Loucy (cell line): ENCODE data around the gene SEC63.

Source experiments
- H2AFZ ChIP-seq: fragments of 200-600 bp; sonication (generic); 2 replicates; pipeline ENCODE4 v1.6.0; 2016; ENCODE audit warnings: antibody characterized with exemption, mild to moderate bottlenecking, low read length, moderate library complexity
- H3F3A ChIP-seq: fragments of 200-600 bp; 2 replicates; pipeline ENCODE4 v1.6.0; 2016; ENCODE audit warnings: antibody characterized with exemption, low read depth, mild to moderate bottlenecking
- H3K27me3 ChIP-seq: fragments of 200-600 bp; sonication (generic); 2 replicates; pipeline ENCODE4 v1.6.1; 2014; ENCODE audit warnings: low read length, mild to moderate bottlenecking; ENCODE audit not compliant: insufficient read depth, poor library complexity, severe bottlenecking
- H3K36me3 ChIP-seq: fragments of 200-600 bp; sonication (generic); 2 replicates; pipeline ENCODE4 v1.6.1; 2016; ENCODE audit warnings: low read length; ENCODE audit not compliant: insufficient read depth
- H3K4me1 ChIP-seq: fragments of 200-600 bp; sonication (generic); 2 replicates; pipeline ENCODE4 v1.5.1; 2014; ENCODE audit warnings: low read length, mild to moderate bottlenecking; ENCODE audit not compliant: insufficient read depth, poor library complexity, severe bottlenecking
- H3K4me2 ChIP-seq: fragments of 200-600 bp; sonication (generic); 2 replicates; pipeline ENCODE4 v1.6.0; 2014; ENCODE audit warnings: antibody characterized with exemption, low read length, low read depth, mild to moderate bottlenecking; ENCODE audit not compliant: poor library complexity, severe bottlenecking
- H3K4me3 ChIP-seq: fragments of 200-600 bp; sonication (generic); 2 replicates; pipeline ENCODE4 v1.5.1; 2014; ENCODE audit warnings: low read length, mild to moderate bottlenecking, mixed read lengths; ENCODE audit not compliant: poor library complexity, severe bottlenecking
- H3K79me2 ChIP-seq: fragments of 200-600 bp; sonication (generic); 2 replicates; pipeline ENCODE4 v1.6.1; 2014; ENCODE audit warnings: low read length; ENCODE audit not compliant: insufficient read depth
- H3K9ac ChIP-seq: fragments of 200-600 bp; sonication (generic); 2 replicates; pipeline ENCODE4 v1.6.0; 2014; ENCODE audit warnings: mild to moderate bottlenecking, low read depth, low read length, moderate library complexity; ENCODE audit not compliant: poor library complexity, severe bottlenecking
- H3K9me2 ChIP-seq: fragments of 200-600 bp; sonication (generic); replicated peaks from 2 replicates; pipeline ENCODE4 v1.6.1; 2016; ENCODE audit warnings: low read depth, low read length, mixed read lengths
- H3K9me3 ChIP-seq: fragments of 200-600 bp; sonication (generic); 2 replicates; pipeline ENCODE4 v1.6.1; 2014; ENCODE audit warnings: mild to moderate bottlenecking, antibody characterized with exemption, low read length, low read depth; ENCODE audit not compliant: insufficient read depth
- H4K20me1 ChIP-seq: fragments of 200-600 bp; sonication (generic); 2 replicates; pipeline ENCODE4 v1.6.0; 2014; ENCODE audit warnings: antibody characterized with exemption, low read length, mild to moderate bottlenecking; ENCODE audit not compliant: insufficient read depth, poor library complexity, severe bottlenecking
- EZH2phosphoT487 ChIP-seq: fragments of 200-600 bp; IDR thresholded peaks from 2 replicates; pipeline ENCODE4 v1.6.1; 2018; ENCODE audit warnings: antibody characterized with exemption, mild to moderate bottlenecking, moderate library complexity, borderline replicate concordance
- TF ChIP-seq, protein P1 (sequence below): fragments of 200-600 bp; sonication (generic); conservative IDR thresholded peaks from 2 replicates; pipeline ENCODE4 v1.5.1; 2014; ENCODE audit warnings: mild to moderate bottlenecking, antibody characterized with exemption, low read length

Gene SEC63

DNA sequence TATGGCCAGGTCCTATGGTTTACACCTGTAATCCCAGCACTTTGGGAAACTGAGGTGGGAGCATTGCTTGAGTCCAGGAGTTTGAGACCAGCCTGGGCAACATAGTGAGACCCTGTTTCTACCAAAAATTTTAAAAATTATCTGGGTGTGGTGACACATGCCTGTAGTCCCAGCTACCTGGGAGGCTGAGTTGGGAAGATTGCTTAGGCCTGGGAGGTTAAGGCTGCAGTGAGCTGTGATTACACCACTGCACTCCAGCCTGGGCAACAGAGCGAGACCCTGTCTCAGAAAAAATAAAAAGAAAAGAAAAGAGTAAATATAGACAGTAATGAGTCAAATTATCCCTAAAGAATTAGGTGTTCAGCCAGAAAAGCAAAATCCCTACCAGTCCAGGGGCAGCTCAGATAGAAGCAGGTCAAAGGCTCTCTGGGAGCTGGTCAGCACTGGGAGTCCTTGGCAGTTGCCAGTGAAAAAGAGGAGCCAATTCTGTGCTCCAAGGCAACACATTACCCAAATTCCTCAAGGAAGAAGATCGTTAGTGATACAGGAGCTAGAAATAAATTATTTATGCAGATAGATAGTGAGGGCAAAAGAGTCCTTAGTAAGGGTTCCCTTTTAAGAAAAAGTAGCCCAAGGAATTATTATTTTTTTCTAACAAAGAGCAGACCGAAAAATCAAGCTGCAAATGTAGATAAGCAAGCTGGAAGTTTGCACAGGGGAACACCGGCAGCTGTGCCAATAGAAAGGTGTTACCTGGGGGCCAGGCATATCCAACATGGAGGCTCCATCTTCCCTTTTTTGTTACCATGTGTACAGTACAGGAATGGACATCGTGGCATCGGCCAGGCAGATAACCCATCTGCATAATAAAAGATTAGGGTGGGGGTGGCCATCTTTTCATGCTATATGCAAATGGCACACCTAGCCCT is 31.4 kb upstream of the SEC63 start:
- Histone ChIP-seq H3K27me3 (no peaks in the 10 kb centered on the region), H3K4me1 (peaks cover 15% of the 10 kb centered on the region), H2AFZ (no peak overlapping the region), H3K9me2 (no peaks in the 10 kb centered on the region), H3K9ac (no peak overlapping the region), H4K20me1 (no peaks in the 10 kb centered on the region), H3K4me3 (no peak overlapping the region), H3K79me2 (no peaks in the 10 kb centered on the region), H3K4me2 (no peak overlapping the region), H3K36me3 (no peaks in the 10 kb centered on the region), H3F3A (no peaks in the 10 kb centered on the region), H3K9me3 (no peaks in the 10 kb centered on the region)
- TF ChIP-seq, protein P1, sequence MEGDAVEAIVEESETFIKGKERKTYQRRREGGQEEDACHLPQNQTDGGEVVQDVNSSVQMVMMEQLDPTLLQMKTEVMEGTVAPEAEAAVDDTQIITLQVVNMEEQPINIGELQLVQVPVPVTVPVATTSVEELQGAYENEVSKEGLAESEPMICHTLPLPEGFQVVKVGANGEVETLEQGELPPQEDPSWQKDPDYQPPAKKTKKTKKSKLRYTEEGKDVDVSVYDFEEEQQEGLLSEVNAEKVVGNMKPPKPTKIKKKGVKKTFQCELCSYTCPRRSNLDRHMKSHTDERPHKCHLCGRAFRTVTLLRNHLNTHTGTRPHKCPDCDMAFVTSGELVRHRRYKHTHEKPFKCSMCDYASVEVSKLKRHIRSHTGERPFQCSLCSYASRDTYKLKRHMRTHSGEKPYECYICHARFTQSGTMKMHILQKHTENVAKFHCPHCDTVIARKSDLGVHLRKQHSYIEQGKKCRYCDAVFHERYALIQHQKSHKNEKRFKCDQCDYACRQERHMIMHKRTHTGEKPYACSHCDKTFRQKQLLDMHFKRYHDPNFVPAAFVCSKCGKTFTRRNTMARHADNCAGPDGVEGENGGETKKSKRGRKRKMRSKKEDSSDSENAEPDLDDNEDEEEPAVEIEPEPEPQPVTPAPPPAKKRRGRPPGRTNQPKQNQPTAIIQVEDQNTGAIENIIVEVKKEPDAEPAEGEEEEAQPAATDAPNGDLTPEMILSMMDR = no peak
- no peak for TF ChIP-seq EZH2phosphoT487

DNA sequence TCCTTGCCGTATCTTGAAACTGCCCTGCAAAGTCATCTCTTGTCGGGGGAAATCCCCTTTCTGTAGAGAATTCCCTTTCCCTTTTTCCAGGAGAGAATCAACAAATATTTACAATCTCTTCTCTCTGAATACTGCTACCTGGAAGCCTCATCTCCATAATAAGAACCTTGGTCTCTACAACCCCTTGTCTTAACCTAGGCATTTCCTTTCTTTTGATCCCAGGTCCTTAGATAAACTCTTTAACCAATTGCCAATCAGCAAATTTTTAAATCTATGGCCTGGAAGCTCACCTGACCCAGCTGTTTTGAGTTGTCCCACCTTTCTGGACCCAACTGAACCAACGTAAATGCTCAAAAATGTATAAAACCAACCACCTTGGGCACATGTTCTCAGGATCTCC is 30.6 kb upstream of the SEC63 start:
- no peak for TF ChIP-seq EZH2phosphoT487
- TF ChIP-seq, protein P1 = no peak
- H3K4me2 ChIP-seq = no peak overlapping the region

DNA sequence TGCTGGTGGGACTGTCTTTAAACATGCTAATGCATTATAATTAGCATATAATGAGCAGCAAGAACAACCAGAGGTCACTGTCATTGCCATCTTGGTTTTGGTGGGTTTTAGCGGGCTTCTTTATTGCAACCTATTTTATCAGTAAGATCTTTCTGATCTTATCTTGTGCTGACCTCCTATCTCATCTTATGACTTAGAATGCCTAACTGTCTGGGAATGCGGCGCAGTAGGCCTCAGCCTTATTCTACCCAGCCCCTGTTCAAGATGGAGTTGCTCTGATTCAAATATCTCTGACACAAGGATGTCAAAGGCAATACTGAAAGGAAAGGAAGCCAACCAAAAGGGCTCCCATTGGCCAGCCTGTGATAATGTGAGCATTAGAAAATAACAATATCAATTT is 29.8 kb upstream of the SEC63 start:
- no peak overlapping the region for H3K9ac ChIP-seq
- no peak overlapping the region for H2AFZ ChIP-seq
- H3K27me3 ChIP-seq = no peaks in the 10 kb centered on the region
- no peaks in the 10 kb centered on the region for H3K9me3 ChIP-seq
- no peaks in the 10 kb centered on the region for H4K20me1 ChIP-seq
- no peaks in the 10 kb centered on the region for H3K79me2 ChIP-seq
- no peaks in the 10 kb centered on the region for H3F3A ChIP-seq
- H3K4me1 ChIP-seq = peaks cover 15% of the 10 kb centered on the region
- H3K36me3 ChIP-seq = no peaks in the 10 kb centered on the region
- no peak for TF ChIP-seq EZH2phosphoT487
- TF ChIP-seq, protein P1 = no peak
- H3K4me3 ChIP-seq = no peak overlapping the region
- no peaks in the 10 kb centered on the region for H3K9me2 ChIP-seq
- H3K4me2 ChIP-seq = no peak overlapping the region

More for the DNA sequence above, 30.6 kb upstream of the SEC63 start:
- Histone ChIP-seq H3K79me2 (no peaks in the 10 kb centered on the region), H2AFZ (no peak overlapping the region), H3K4me1 (peaks cover 15% of the 10 kb centered on the region), H3F3A (no peaks in the 10 kb centered on the region), H3K4me3 (no peak overlapping the region), H3K9ac (no peak overlapping the region), H3K9me3 (no peaks in the 10 kb centered on the region), H3K36me3 (no peaks in the 10 kb centered on the region), H4K20me1 (no peaks in the 10 kb centered on the region), H3K9me2 (no peaks in the 10 kb centered on the region), H3K27me3 (no peaks in the 10 kb centered on the region)
